GM12874 (cell line): ENCODE results near the gene GRM7.

Experiments
- CTCF ChIP-seq: IDR thresholded peaks from 2 replicates; pipeline ENCODE4 v1.5.1; 2011; ENCODE audit warnings: low read depth, mild to moderate bottlenecking, control low read depth, low read length, moderate library complexity; ENCODE audit not compliant: insufficient read depth

GRM7 gene

DNA sequence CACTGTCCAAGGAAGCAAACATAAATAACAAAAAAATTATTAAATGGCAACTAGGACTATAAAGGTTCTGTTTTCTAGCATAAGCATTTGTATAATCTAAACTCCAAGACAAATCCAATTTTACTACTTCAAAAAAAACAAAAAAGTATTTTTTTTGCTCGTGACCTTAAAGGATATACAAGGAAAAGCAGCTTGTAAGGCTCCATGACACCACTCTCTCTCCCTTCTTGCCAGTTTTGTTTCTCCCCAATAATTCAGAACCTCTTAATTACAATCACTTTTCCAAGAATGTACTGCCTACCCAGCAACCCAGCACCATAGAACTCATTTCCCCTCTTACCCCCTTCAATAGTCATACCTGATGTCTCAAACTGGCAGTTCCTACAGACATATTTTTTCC lies 496.2 kb downstream of the GRM7 start:
- no peak for TF ChIP-seq CTCF

GRCh38 chr3:7367968-7368367 lies 507.1 kb downstream of the GRM7 start:
- no peak for TF ChIP-seq CTCF

- no peak for TF ChIP-seq CTCF
Measured at GRCh38 chr3:7368597-7368996, 507.7 kb downstream of the GRM7 start.

- no peak for TF ChIP-seq CTCF
Measured at GRCh38 chr3:7371693-7372572, 511.0 kb downstream of the GRM7 start.

- TF ChIP-seq CTCF: no peak
Measured at GRCh38 chr3:7377103-7377502, 516.2 kb downstream of the GRM7 start.

GRCh38 chr3:7381741-7382140 lies 520.8 kb downstream of the GRM7 start:
- no peak for TF ChIP-seq CTCF

DNA sequence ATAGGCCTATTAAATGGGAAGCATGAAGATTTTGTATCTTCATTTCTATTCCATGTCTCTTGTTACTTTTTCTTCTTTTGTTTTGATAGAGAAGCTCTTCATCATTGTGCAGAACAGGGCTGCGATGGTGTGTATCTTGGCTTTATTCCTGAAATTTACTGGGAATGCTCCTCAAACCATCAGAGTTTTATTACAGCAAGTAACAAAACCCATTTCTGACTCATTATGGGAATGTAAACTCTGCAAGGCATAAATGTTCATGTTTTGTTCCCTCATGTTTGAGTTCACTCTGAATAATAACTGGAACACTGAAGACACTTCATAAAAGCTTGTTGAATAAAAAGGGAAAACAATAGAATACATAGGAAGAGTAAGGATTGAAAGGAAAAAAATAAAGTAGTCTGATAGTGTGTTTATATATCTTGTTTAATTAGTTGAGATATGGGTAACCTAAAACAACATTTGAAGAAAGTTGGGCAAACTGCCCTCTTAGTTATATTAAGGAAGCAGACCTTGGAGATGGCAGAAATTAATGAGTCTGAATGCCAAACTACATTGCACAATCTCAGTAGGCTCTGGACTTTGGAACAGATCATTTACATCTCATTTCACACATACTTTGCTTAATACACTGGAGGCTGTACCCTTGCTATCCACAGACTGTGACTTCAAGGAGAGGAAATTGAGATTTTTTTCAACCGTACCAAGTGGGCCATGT lies 521.5 kb downstream of the GRM7 start:
- no peak for TF ChIP-seq CTCF
